HL-60 (cell line): ENCODE data around the gene SMIM20.
A peak's percentile ranks its signal among the peaks of the same experiment; 100 is the strongest.

ENCODE experiments used
- DNase-seq, 2 experiments: peaks; one replicate each; pipeline ENCODE4 v3.0.0-alpha.2; 2010 to 2020; ENCODE audit warnings: low read depth in 1 of 2, low spot score in 1 of 2
- H3K27ac ChIP-seq: fragments of 250-450 bp; sonication (Bioruptor Pico); replicated peaks from 2 replicates; pipeline ENCODE4 v1.5.1; 2020; ENCODE audit warnings: mild to moderate bottlenecking, moderate library complexity
- H3K27me3 ChIP-seq: fragments of 250-450 bp; sonication (Bioruptor Pico); 2 replicates; pipeline ENCODE4 v1.5.1; 2021; ENCODE audit warnings: mild to moderate bottlenecking, moderate library complexity; ENCODE audit not compliant: insufficient read depth, poor library complexity, severe bottlenecking
- H3K4me3 ChIP-seq: replicated peaks from 2 replicates; pipeline ENCODE4 v1.5.1; 2011; ENCODE audit warnings: mild to moderate bottlenecking, control low read depth, low read length; ENCODE audit not compliant: insufficient read depth
- CTCF ChIP-seq: IDR thresholded peaks from one replicate; pipeline ENCODE4 v1.5.1; 2011; ENCODE audit warnings: low read length, control low read depth, inconsistent platforms; ENCODE audit not compliant: insufficient read depth
- GABPA ChIP-seq: IDR thresholded peaks from 2 replicates; pipeline ENCODE4 v1.6.1; 2012; ENCODE audit warnings: low read depth
- POLR2AphosphoS5 ChIP-seq: IDR thresholded peaks from 2 replicates; pipeline ENCODE4 v1.6.1; 2012; ENCODE audit warnings: low read depth
- SPI1 ChIP-seq: IDR thresholded peaks from 2 replicates; pipeline ENCODE4 v1.6.1; 2012; ENCODE audit warnings: low read depth, mild to moderate bottlenecking, borderline replicate concordance
- TF ChIP-seq, protein P1 (sequence below): IDR thresholded peaks from 2 replicates; pipeline ENCODE4 v1.6.1; 2012; ENCODE audit warnings: low read depth; ENCODE audit not compliant: insufficient replicate concordance

The SMIM20 gene

DNA sequence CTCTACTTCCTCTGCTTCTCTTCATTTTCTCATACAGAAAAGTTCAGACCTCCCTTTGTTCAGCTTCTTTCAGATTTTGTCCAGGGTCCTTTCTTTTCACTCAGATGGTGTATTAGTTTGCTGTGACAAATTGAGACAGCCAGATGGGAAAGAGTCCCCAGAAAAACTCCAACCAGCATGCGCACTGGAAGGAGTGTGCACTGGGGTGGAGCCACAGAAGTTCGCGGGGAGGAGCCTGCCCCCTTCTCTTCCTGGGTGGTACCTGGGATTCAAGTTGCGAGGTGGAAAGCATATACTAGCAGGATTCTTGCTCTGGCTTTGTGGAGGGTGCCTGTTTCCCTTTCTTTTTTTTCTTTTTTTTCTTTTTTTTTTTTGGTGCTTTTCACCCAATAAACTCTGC lies 51.6 kb downstream of the SMIM20 start:
- Histone ChIP-seq H3K27ac (no peak overlapping the region), H3K27me3 (no peaks in the 10 kb centered on the region), H3K4me3 (no peak overlapping the region)
- TF ChIP-seq CTCF (no peak), POLR2AphosphoS5 (no peak), SPI1 (no peak), GABPA (no peak)
- TF ChIP-seq, protein P1, sequence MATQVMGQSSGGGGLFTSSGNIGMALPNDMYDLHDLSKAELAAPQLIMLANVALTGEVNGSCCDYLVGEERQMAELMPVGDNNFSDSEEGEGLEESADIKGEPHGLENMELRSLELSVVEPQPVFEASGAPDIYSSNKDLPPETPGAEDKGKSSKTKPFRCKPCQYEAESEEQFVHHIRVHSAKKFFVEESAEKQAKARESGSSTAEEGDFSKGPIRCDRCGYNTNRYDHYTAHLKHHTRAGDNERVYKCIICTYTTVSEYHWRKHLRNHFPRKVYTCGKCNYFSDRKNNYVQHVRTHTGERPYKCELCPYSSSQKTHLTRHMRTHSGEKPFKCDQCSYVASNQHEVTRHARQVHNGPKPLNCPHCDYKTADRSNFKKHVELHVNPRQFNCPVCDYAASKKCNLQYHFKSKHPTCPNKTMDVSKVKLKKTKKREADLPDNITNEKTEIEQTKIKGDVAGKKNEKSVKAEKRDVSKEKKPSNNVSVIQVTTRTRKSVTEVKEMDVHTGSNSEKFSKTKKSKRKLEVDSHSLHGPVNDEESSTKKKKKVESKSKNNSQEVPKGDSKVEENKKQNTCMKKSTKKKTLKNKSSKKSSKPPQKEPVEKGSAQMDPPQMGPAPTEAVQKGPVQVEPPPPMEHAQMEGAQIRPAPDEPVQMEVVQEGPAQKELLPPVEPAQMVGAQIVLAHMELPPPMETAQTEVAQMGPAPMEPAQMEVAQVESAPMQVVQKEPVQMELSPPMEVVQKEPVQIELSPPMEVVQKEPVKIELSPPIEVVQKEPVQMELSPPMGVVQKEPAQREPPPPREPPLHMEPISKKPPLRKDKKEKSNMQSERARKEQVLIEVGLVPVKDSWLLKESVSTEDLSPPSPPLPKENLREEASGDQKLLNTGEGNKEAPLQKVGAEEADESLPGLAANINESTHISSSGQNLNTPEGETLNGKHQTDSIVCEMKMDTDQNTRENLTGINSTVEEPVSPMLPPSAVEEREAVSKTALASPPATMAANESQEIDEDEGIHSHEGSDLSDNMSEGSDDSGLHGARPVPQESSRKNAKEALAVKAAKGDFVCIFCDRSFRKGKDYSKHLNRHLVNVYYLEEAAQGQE = no peak
- no peak for DNase-seq

- H3K27ac ChIP-seq = no peak overlapping the region
Measured at GRCh38 chr4:25966171-25966570, 52.2 kb downstream of the SMIM20 start.

GRCh38 chr4:25969374-25970155 lies 55.5 kb downstream of the SMIM20 start:
- H3K27ac ChIP-seq = no peak overlapping the region
- DNase-seq = no peak
- TF ChIP-seq GABPA (no peak), SPI1 (no peak), POLR2AphosphoS5 (no peak), CTCF (no peak)
- TF ChIP-seq, protein P1 = no peak
- no peak overlapping the region for H3K4me3 ChIP-seq
- H3K27me3 ChIP-seq = no peaks in the 10 kb centered on the region

More at GRCh38 chr4:25966171-25966570, 52.2 kb downstream of the SMIM20 start:
- Histone ChIP-seq H3K27me3 (no peaks in the 10 kb centered on the region), H3K4me3 (no peak overlapping the region)
- TF ChIP-seq GABPA = no peak
- no peak for TF ChIP-seq POLR2AphosphoS5
- TF ChIP-seq SPI1 = no peak
- TF ChIP-seq, protein P1 = no peak
- no peak for TF ChIP-seq CTCF
- DNase-seq = peak in 1 of 2 experiments; percentile 28
